Measurements from ENCODE around the gene NDUFS1.

DNA sequence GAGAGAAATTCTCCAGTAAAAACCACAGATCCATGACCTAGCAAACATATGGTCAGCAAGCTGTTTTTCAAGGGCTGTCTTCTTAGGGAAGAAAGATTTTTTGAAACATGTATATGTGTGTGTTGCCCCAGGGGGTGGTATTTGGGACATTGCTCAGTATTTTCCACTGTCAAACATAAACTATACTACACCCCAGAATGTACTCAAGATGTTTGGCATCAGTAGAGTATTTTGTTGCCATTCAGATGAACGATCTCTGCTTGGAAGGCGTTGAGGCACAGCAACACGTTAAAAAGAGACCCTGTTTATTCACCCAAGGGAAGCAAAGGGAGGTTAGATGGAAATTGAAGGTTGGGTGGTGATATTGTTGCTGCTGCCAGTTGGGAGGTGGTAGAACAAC, 30.4 kb upstream of the NDUFS1 start:
- TF ChIP-seq CEBPB (IDR thresholded peaks at IDR 0.05; ENCODE audit: low read depth, low read length) (no peak), EP300 (IDR thresholded peaks at IDR 0.05; ENCODE audit: borderline replicate concordance in 1 of 2, low read depth in 2 of 2, low read length in 2 of 2) (no peak), POLR2A (IDR thresholded peaks at IDR 0.05; ENCODE audit: control extremely low read depth in 1 of 2, low read depth in 2 of 2, low read length in 2 of 2) (no peak), RXRA (IDR thresholded peaks at IDR 0.05; ENCODE audit: insufficient read depth, low read depth, low read length) (no peak), RAD21 (IDR thresholded peaks at IDR 0.05 in 1 of 2, conservative IDR thresholded peaks at IDR 0.05 in 1 of 2; ENCODE audit: low read depth in 2 of 2, low read length in 2 of 2) (no peak), POLR2AphosphoS5 (IDR thresholded peaks at IDR 0.05; ENCODE audit: low read depth, low read length) (no peak), GABPA (IDR thresholded peaks at IDR 0.05; ENCODE audit: borderline replicate concordance, insufficient read depth, low read length) (no peak), EZH2 (IDR thresholded peaks at IDR 0.05; ENCODE audit: low read depth, low read length, severe bottlenecking) (no peak), SP1 (IDR thresholded peaks at IDR 0.05; ENCODE audit: low read depth, low read length) (no peak)
- TF ChIP-seq, protein P1, sequence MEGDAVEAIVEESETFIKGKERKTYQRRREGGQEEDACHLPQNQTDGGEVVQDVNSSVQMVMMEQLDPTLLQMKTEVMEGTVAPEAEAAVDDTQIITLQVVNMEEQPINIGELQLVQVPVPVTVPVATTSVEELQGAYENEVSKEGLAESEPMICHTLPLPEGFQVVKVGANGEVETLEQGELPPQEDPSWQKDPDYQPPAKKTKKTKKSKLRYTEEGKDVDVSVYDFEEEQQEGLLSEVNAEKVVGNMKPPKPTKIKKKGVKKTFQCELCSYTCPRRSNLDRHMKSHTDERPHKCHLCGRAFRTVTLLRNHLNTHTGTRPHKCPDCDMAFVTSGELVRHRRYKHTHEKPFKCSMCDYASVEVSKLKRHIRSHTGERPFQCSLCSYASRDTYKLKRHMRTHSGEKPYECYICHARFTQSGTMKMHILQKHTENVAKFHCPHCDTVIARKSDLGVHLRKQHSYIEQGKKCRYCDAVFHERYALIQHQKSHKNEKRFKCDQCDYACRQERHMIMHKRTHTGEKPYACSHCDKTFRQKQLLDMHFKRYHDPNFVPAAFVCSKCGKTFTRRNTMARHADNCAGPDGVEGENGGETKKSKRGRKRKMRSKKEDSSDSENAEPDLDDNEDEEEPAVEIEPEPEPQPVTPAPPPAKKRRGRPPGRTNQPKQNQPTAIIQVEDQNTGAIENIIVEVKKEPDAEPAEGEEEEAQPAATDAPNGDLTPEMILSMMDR (IDR thresholded peaks at IDR 0.05; ENCODE audit: control extremely low read depth in 1 of 3, insufficient read depth in 1 of 3, low read depth in 1 of 3, low read length in 3 of 3), result no peak

Data from H1 (cell line).